Measurements from ENCODE around the gene ARSB. TPM values are rescaled to one million over a fixed set of nuclear protein-coding genes. Genes with fewer than 3 reads are reported as not detected.
A peak's percentile ranks its signal among the peaks of the same experiment; 100 is the strongest.

Gene ARSB
- total RNA-seq, 1 donor, result 32.7 TPM

- peak; percentile 37 for DNase-seq (ENCODE audit: low read depth)
- TF ChIP-seq CTCF (IDR thresholded peaks at IDR 0.05; ENCODE audit: insufficient read depth, low read length), result no peak
- no peak overlapping the region for H3K4me3 ChIP-seq (ENCODE audit: low read depth, low read length)
Observed at GRCh38 chr5:78926252-78926651, 58.9 kb downstream of the ARSB start.

- DNase-seq (ENCODE audit: low read depth), result no peak
- no peak overlapping the region for H3K4me3 ChIP-seq (ENCODE audit: low read depth, low read length)
- no peak for TF ChIP-seq CTCF (IDR thresholded peaks at IDR 0.05; ENCODE audit: insufficient read depth, low read length)
Observed at GRCh38 chr5:78925129-78925876, 59.8 kb downstream of the ARSB start.

- no peak for DNase-seq (ENCODE audit: low read depth)
- TF ChIP-seq CTCF (IDR thresholded peaks at IDR 0.05; ENCODE audit: insufficient read depth, low read length), result no peak
- H3K4me3 ChIP-seq (ENCODE audit: low read depth, low read length), result no peak overlapping the region
Observed at GRCh38 chr5:78923622-78923970, 61.5 kb downstream of the ARSB start.

- no peak overlapping the region for H3K4me3 ChIP-seq (ENCODE audit: low read depth, low read length)
- no peak for DNase-seq (ENCODE audit: low read depth)
- no peak for TF ChIP-seq CTCF (IDR thresholded peaks at IDR 0.05; ENCODE audit: insufficient read depth, low read length)
Observed at GRCh38 chr5:78922879-78923621, 62.1 kb downstream of the ARSB start.

- peak; percentile 76 for DNase-seq (ENCODE audit: low read depth)
- TF ChIP-seq CTCF (IDR thresholded peaks at IDR 0.05; ENCODE audit: insufficient read depth, low read length), result peak; percentile 72
- H3K4me3 ChIP-seq (ENCODE audit: low read depth, low read length), result no peak overlapping the region
Observed at GRCh38 chr5:78920604-78921003, 64.5 kb downstream of the ARSB start.

GRCh38 chr5:78919796-78920195, 65.3 kb downstream of the ARSB start:
- DNase-seq (ENCODE audit: low read depth), result no peak
- no peak overlapping the region for H3K4me3 ChIP-seq (ENCODE audit: low read depth, low read length)
- TF ChIP-seq CTCF (IDR thresholded peaks at IDR 0.05; ENCODE audit: insufficient read depth, low read length), result no peak
